HG02642 (cell line): Measurements from ENCODE around the gene DCK.
"Not testable (repeated sequence)": the region's sequence is repeated elsewhere in the genome, so short reads cannot be mapped to it uniquely, and the experiment has no call there.

Experiments
- ATAC-seq: cut with Tn5 transposase; IDR thresholded peaks from one replicate; pipeline ENCODE4 v1.9.1; 2021; ENCODE audit warnings: mild to moderate bottlenecking; ENCODE audit not compliant: unreplicated experiment, poor library complexity

DCK gene

DNA sequence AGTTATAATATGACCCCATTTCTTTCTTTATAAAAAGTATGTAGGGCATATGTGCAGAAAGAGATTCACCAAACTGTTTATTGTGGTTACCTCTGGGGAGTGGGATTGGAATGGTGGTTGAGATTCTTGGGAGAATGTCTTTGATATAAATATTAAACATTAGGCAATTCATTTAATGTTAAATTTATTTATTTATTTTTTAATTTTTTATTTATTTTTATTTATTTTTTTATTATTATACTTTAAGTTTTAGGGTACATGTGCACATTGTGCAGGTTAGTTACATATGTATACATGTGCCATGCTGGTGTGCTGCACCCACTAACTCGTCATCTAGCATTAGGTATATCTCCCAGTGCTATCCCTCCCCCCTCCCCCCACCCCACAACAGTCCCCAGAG is 60.2 kb downstream of the DCK start:
- ATAC-seq, result not testable (repeated sequence)

DNA sequence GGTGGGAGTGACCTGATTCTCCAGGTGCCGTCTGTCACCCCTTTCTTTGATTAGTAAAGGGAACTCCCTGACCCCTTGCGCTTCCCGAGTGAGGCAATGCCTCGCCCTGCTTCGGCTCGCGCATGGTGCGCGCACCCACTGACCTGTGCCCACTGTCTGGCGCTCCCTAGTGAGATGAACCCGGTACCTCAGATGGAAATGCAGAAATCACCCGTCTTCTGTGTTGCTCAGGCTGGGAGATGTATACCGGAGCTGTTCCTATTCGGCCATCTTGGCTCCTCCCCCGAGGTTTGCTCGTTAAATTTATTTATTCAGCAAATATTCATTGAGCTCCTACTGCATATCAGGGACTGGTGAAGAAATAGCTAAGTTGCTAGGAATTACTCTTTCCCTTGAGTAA is 66.1 kb downstream of the DCK start:
- ATAC-seq, result not testable (repeated sequence)

DNA sequence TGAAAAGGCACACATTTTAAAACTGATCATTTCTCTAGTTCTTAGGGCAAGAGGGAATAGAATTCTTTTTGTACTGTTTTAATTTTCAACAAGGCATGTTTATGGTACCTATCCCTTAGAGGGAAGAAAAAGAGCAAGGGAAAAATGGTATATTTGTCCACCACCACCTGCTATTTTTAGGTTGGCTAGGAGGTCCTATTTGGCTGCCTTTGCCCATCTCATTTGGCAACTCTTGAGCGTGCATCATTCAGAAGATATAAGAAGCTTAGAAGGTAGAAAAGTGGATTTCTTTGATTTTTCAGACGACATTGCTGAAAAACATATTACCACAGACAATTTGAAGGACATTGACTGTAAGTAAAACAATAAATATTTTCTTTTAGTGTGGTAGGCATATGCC is 69.0 kb downstream of the DCK start:
- ATAC-seq, result no peak

DNA sequence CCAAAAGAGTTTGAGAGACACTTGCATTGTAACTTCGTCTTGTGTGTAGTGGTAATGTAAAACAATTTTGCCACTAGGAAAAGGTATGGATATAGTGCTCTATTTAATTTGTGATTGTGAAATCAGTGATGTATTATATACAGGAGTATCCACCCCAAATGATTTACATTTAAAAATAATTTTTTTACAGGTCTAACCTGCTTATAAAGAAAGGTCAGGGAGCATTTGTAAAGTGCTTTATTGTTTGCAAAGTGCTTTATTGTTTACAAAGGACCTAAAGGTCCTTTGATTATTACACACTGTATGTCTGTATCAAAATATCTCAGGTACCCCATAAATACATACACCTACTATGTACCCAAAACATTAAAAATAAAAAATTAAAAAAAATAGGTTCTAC is 70.3 kb downstream of the DCK start:
- ATAC-seq, result no peak

DNA sequence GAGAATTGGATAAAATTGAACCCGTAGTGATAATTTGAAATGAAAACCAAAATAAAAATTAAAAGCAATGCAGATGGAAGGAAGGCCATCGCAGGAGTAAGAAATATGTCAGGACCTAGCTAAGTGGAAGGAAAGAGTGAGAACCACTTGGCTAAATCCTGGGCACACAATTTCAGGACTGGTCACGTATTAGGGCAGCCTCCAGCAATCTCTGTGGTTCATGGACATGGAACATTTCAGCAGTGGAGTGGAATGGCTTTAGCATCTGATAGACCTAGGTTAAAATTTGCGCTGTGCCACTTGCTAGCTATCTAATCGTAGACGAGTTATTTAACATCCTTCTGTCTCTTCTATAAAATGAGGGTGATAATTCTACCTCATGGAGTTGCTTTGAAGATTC is 71.1 kb downstream of the DCK start:
- no peak for ATAC-seq

DNA sequence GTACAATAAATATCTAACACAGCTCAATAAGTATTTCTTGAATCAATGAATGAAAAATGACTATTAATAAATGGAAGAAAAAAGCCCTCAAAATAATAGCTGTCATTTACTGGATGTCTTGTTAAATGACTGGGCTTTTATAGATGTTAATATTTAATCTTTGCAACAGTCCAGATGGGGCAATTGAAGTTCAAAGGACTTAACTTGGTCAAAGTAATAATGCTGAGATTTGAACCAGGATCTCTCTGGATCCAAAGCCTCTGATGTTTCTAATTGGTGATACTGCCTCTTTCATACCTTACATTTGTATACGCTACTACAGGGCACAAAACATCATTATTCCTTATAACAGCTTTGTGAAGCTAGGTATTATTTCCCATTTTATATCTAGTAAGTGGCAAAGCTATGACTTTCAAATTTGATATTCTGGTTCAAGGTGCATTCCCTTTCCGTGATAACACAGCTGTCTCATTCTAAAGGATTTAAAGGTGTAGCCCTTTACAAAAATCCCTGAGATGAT is 72.6 kb downstream of the DCK start:
- ATAC-seq, result no peak

DNA sequence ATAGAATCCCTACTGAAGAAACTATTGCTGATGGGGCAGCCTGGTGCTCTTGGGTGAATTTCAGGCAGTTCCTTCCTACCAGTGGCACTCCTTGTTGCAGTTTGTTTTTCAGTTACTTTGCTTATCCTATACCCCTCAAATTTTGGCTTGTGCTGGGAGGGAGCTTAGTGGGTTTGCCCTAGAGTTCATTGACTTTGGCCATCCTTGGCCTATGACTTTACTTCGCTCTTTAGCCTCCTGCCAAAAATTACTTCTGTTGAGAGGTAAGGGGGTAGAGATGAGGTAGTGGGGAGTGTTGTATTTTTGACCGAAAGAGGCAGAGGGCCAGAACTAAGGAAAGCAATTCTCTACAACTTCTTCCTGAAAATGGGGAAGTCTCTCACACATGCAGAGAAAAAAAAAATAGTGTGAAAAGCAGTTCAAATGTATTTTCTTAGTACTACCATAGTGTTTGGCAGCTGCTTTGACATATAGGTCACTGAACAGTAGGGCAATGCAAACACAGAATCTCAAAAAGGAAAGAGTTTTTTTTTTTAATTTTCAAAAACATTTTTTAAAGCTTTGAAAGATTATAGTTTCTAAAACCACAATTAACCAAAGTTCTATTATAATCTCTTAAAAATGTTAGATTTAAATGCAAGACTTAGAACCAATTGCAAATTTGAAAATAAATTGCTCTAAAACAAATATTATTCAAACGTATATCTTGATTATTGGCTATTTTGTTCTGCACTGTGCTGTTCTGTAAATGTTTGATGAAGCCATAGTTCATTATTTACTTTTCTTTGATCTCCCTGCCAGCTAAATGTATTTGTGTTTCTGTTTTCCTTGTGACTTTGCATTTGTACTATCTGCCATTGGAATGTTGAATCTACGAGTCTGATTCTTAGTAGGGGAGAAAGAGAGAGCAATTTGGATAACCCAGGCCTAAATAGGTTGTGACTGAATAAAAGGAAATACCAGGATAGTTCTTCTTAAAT is 73.6 kb downstream of the DCK start:
- no peak for ATAC-seq

DNA sequence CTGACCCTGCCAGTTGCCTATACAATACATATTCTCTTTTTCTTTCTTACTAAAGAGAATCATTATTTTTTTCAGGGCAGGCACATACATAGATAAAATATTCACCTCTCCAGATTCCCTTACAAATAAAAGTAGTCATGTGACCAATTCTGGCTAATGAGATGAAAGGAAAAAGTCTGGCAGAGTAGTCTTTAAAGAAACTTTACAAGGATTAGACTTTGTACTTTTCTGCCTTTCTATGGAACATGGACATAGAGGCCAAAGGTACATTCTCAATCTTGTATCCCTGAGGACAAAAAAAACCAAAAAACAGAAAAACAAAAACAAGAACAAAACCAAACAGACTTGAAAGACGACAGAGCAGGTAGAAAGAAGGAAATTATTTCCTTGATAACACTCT is 75.6 kb downstream of the DCK start:
- ATAC-seq, result no peak

DNA sequence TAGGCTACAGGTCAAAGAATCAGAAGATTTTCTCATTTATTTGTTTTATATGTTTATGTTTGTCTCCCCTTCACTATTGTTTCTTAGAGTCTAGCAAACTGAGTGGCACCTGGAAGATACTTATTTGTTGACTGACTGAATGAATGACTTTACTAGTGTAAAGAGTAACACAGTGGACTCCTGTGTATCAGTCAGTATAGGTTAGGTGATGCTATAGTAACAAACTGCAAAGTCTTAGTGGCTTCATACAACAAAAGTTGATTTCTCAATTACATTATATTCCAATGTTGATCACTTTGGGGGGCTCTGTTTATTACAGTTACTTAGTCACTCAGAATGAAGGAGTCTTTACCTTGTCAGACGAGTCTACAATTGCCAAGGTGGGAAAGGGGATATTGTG is 76.6 kb downstream of the DCK start:
- no peak for ATAC-seq

DNA sequence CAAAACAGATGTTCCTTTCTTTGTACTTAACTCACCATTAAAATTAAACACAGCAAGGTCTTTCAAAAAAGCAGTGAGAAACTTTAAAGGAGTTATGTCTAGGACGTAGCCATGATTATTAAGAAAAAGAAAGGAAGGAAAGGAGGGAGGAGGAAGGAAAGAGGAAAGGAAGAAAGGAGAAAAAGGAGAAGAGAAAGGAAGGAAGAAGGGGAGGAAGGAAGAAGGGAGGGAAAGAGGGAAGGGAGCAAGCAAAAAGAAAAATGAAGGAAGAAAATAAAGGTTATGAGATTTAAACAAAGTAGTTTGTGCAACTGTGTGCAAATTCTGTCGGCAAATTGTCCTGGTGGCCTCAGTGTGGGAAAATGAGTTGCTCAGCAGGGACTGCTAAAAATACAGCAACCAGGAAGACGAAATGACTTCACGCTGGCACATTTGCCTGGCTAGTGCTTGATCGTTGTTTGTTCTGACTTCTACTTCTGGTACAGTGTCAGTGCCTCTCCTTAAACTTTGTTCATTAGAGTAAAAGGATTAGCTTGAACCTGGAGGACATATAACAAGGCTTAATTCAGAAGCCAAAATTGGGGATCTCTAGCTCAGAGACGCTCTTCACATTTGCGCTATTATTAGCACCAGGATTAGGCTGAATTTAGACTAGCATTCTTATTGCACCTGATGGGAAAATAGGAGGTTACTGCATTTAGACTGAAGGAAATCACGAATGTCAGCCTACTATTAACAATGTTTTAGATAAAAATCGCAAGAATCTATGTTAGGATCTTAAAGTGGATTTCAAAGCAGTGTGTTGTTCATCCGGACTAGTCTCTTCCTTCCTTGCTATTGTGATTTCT is 81.2 kb downstream of the DCK start:
- ATAC-seq, result no peak
